HG03066 (cell line): Measurements from ENCODE around the gene ATAD3B.
"Not testable (repeated sequence)": the region's sequence is repeated elsewhere in the genome, so short reads cannot be mapped to it uniquely, and the experiment has no call there.

Experiments
- ATAC-seq: cut with Tn5 transposase; IDR thresholded peaks from one replicate; pipeline ENCODE4 v1.9.1; 2021; ENCODE audit warnings: low read depth; ENCODE audit not compliant: unreplicated experiment

ATAD3B gene

DNA sequence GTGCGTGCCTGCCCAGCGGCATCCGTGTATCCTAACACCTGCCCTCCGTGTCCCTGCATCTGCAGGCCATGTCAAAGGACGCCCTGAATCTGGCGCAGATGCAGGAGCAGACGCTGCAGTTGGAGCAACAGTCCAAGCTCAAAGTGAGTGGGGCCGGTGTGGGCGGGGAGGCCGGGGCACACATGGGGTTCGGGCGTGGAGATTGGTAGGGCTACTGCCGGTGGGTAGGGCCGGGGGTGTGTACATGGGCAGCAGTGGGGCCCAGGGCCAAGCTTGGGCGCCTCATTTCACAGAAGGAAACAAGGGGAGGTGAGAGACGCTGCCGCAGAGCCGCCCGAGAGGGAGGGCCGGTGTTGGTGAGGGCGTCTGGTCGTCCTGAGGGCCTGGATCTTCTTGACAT lies 20.9 kb upstream of the ATAD3B start:
- ATAC-seq = not testable (repeated sequence)

DNA sequence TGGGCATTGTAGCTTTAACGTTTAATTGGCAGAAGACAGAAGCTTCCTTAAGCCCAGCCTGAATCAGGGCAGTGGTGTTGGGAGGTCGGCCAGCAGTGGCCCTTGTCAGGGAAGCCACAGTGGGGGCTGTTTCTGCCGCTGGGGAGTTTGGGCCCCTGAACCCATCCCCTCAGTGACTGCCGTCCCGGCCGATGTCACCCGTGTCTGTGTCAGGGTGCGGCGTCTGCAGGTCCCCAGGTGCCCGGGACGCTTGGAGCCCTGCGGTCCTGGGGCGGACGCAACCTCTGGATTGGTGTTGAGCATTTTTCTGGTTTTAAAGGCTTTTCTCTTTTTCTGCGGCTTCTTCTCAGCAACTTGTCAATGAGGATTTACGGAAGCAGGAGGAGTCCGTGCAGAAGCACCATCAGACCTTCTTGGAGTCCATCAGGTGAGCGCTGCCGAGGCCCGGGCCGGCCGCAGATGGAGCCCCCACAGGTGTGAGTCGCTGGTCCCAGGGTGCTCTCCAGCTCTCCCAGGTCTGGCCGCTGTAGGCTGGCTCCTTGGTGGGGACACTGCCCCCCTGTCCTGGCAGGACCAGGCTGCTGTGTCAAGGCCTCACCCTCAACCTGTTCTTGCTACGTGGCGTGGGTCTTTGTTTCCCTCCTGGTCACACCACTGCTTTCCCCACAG lies 19.7 kb upstream of the ATAD3B start:
- no peak for ATAC-seq

DNA sequence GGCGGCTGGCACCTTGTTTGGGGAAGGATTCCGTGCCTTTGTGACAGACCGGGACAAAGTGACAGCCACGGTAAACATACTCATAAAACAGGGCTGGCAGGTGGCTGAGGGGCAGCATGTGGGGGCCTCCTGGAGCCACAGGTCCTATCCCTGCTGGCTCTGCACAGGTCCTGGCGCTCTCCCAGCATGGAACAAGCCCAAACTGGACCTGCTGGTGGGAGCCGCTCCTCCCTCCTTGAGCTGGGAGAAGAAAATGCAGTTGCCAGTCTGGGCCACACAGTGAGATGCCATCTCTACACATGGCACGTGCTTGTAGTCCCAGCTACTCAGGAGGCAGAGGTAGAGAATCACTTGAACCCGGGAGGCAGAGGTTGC lies 19.2 kb upstream of the ATAD3B start:
- ATAC-seq = not testable (repeated sequence)

- ATAC-seq = no peak
Observed at GRCh38 chr1:1452882-1453281, 18.7 kb upstream of the ATAD3B start.

- ATAC-seq = not testable (repeated sequence)
Observed at GRCh38 chr1:1454286-1455056, 17.1 kb upstream of the ATAD3B start.

GRCh38 chr1:1455366-1455884 lies 16.1 kb upstream of the ATAD3B start:
- ATAC-seq = no peak

- not testable (repeated sequence) for ATAC-seq
Observed at GRCh38 chr1:1455934-1456333, 15.6 kb upstream of the ATAD3B start.

- not testable (repeated sequence) for ATAC-seq
Observed at GRCh38 chr1:1456683-1457255, 14.8 kb upstream of the ATAD3B start.

GRCh38 chr1:1459156-1459555 lies 12.4 kb upstream of the ATAD3B start:
- ATAC-seq = not testable (repeated sequence)

- ATAC-seq = not testable (repeated sequence)
Observed at GRCh38 chr1:1459711-1460110, 11.9 kb upstream of the ATAD3B start.

- no peak for ATAC-seq
Observed at GRCh38 chr1:1460540-1461130, 10.9 kb upstream of the ATAD3B start.

DNA sequence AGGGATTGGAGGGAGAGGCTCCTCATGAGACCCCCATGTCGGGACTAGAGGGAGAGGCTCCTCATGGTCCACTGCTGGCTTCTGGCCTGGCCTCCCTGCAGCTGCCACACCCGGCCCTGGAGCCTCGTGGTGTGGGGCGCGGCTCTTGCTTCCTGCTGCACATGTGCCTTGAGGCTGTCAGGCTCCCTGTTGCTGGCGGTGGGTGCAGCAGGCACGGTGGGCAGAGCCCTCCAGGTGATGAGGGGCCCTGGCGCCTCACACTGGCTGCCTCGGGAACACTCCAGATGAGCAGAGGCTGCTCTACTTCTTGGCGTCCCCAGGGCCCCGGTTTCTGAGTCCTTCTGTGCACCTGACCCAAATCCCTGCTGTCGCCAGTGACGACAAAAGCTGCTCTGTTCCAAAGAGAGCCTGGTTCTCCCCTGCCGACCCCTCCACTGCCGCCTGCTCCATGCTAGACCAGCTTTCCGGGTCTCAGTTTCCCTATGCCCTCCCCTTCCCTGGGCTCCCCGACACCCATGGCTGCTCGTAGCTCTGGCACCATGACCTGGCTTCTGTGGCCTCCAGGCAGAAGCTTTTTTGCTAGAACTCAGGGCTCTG lies 9.7 kb upstream of the ATAD3B start:
- ATAC-seq = no peak

GRCh38 chr1:1462318-1462966 lies 9.1 kb upstream of the ATAD3B start:
- ATAC-seq = no peak

GRCh38 chr1:1463312-1463711 lies 8.3 kb upstream of the ATAD3B start:
- no peak for ATAC-seq

DNA sequence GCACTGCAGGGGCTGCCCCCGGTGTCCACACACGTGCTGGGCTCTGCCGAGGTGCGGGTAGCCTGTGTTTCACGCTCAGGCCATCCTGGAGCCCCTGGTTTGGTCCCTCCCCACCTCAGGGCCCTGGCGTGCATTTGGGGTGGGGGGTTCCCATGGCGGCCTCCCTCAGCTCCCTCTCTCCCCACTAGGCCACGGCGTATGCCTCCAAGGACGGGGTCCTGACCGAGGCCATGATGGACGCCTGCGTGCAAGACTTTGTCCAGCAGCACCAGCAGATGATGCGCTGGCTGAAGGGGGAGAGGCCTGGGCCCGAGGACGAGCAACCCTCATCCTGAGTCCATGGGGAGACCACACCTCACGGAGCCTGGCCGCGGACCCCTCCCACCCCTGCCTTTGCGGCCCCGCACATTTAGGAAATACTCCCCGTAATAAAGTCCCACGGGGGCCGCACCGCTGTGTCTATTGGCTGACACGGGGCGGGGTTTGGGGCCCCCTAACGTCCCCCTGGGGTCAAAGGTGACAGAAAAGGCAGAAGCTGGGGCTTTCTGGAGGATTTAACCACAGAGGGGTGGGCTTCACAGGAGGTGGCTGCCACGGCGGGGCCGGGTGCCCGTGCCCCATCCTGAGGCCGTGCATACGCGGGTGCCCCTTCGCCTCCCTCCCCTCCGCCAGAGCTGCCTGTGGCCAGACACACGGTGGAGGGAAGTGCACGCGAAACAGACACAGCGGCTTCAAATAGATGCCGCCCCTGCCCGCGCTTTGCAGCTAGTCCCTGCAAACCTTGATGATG lies 3.2 kb upstream of the ATAD3B start:
- ATAC-seq = not testable (repeated sequence)

- ATAC-seq = no peak
Observed at GRCh38 chr1:1470626-1471388, 758 bp upstream of the ATAD3B start.

- peak; percentile 17 for ATAC-seq
Observed at GRCh38 chr1:1472053-1472876, 700 bp downstream of the ATAD3B start.

GRCh38 chr1:1476011-1476410 lies 4.4 kb downstream of the ATAD3B start:
- not testable (repeated sequence) for ATAC-seq
